Left ventricle myocardium inferior (tissue), 1 donor: ENCODE measurements around the gene POLG. TPM values are rescaled to one million over a fixed set of nuclear protein-coding genes. Genes with fewer than 3 reads are reported as not detected.
A peak's percentile ranks its signal among the peaks of the same experiment; 100 is the strongest.

Experiments used
- DNase-seq: peaks from one replicate; pipeline ENCODE4 v3.0.0-alpha.2; 2020
- H3K27ac ChIP-seq: fragments of 200-600 bp; replicated peaks from 2 replicates; pipeline ENCODE4 v1.8.0; 2021
- H3K27me3 ChIP-seq: fragments of 200-600 bp; 2 replicates; pipeline ENCODE4 v1.8.0; 2021; ENCODE audit warnings: low read depth
- H3K36me3 ChIP-seq: fragments of 200-600 bp; 2 replicates; pipeline ENCODE4 v1.8.0; 2021
- H3K4me1 ChIP-seq: fragments of 200-600 bp; 2 replicates; pipeline ENCODE4 v1.8.0; 2021
- H3K4me3 ChIP-seq: fragments of 200-600 bp; 2 replicates; pipeline ENCODE4 v1.8.0; 2021; ENCODE audit warnings: mild to moderate bottlenecking, moderate library complexity
- H3K9me3 ChIP-seq: fragments of 200-600 bp; replicated peaks from 2 replicates; pipeline ENCODE4 v1.8.0; 2021
- intact Hi-C: fragments of 100-400 bp; cut with micrococcal nuclease; formaldehyde crosslinking; loops from one replicate; pipeline ENCODE4 v1.11.0; 2022
- total RNA-seq: library from RNA; stranded (reverse); fragmentation: NEBNext Ultra II Directional; extraction: Animal tissue kit (Norgen Biotek cat#: 25700); gene quantifications from one replicate; pipeline ENCODE4 v1.2.1, GENCODE V29; 2021
- TF ChIP-seq, protein P1 (sequence below): fragments of 200-600 bp; IDR thresholded peaks from 2 replicates; pipeline ENCODE4 v1.8.0; 2021; ENCODE audit warnings: antibody characterized with exemption, mild to moderate bottlenecking, borderline replicate concordance
- donor health status: DM: no; HTN: yes; CAD: no; lungs with severe emphysema.

The POLG gene
- total RNA-seq, 1 donor from 2014 or later, result 31.1 TPM

- no peak for DNase-seq
- Histone ChIP-seq H3K27me3 (no peaks in the 10 kb centered on the region), H3K4me1 (peaks cover 78% of the 10 kb centered on the region), H3K4me3 (peak overlapping the region; percentile 93), H3K36me3 (peaks cover 54% of the 10 kb centered on the region), H3K27ac (no peak overlapping the region), H3K9me3 (no peaks in the 10 kb centered on the region)
- intact Hi-C loops, result no loop called here
- TF ChIP-seq, protein P1, sequence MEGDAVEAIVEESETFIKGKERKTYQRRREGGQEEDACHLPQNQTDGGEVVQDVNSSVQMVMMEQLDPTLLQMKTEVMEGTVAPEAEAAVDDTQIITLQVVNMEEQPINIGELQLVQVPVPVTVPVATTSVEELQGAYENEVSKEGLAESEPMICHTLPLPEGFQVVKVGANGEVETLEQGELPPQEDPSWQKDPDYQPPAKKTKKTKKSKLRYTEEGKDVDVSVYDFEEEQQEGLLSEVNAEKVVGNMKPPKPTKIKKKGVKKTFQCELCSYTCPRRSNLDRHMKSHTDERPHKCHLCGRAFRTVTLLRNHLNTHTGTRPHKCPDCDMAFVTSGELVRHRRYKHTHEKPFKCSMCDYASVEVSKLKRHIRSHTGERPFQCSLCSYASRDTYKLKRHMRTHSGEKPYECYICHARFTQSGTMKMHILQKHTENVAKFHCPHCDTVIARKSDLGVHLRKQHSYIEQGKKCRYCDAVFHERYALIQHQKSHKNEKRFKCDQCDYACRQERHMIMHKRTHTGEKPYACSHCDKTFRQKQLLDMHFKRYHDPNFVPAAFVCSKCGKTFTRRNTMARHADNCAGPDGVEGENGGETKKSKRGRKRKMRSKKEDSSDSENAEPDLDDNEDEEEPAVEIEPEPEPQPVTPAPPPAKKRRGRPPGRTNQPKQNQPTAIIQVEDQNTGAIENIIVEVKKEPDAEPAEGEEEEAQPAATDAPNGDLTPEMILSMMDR, result no peak
Observed at GRCh38 chr15:89333011-89333860, 1.4 kb downstream of the POLG start.

DNA sequence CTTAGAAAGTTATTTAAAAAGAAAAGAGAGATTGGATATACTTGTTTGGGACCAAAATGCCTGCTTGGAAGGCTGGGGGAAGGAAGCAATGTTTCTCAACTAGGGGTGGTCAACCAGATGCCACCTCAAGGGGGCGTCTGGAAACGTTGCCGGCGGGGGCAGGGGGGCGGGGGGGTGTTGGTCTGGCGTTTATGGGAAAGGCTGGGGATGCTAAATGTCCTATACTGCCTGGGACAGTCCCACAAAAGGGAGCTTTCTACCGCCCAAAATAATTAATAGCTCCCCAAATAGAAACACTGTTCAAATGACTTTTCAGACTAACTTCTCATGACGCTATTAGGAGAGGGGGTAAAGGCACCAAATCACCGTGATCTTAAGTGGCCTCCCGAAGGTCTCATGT lies 2.2 kb downstream of the POLG start:
- no peaks in the 10 kb centered on the region for H3K27me3 ChIP-seq
- no peak for DNase-seq
- H3K4me1 ChIP-seq, result peaks cover 80% of the 10 kb centered on the region
- H3K4me3 ChIP-seq, result peak overlapping the region; percentile 93
- intact Hi-C loops, result no loop called here
- H3K9me3 ChIP-seq, result no peaks in the 10 kb centered on the region
- no peak overlapping the region for H3K27ac ChIP-seq
- peaks cover 62% of the 10 kb centered on the region for H3K36me3 ChIP-seq
- TF ChIP-seq, protein P1, result peak; percentile 43

GRCh38 chr15:89330881-89331595 lies 3.6 kb downstream of the POLG start:
- intact Hi-C loops, result no loop called here
- H3K27me3 ChIP-seq, result no peaks in the 10 kb centered on the region
- H3K27ac ChIP-seq, result no peak overlapping the region
- TF ChIP-seq, protein P1, result no peak
- peaks cover 76% of the 10 kb centered on the region for H3K36me3 ChIP-seq
- H3K4me3 ChIP-seq, result peak overlapping the region; percentile 93
- H3K4me1 ChIP-seq, result peaks cover 76% of the 10 kb centered on the region
- H3K9me3 ChIP-seq, result no peaks in the 10 kb centered on the region
- no peak for DNase-seq

DNA sequence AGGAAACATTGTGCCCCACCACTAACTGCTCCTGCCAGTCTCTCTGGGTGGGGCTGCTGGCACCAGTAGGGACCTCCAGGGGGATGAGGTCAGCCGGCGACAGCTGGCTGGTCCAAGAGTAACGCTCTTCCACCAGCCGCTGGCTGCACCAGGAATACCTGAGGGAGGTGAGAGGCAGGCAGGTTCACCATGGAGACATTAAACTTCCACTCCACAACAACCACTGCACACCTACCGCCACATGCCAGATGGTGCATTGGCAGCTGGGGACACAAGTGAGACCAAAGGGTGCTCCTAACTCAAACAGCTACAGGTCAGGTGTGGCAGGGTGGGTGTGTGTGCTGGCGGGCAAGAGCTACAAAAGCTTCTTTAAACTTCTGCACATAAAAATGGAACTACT lies 4.5 kb downstream of the POLG start:
- no peak overlapping the region for H3K4me3 ChIP-seq
- intact Hi-C loops, result no loop called here

GRCh38 chr15:89329329-89330084 lies 5.1 kb downstream of the POLG start:
- TF ChIP-seq, protein P1, result no peak
- H3K27ac ChIP-seq, result peak overlapping the region; percentile 5
- intact Hi-C loops, result no loop called here

More for the DNA sequence above, 4.5 kb downstream of the POLG start:
- H3K4me1 ChIP-seq, result peaks cover 66% of the 10 kb centered on the region
- H3K27ac ChIP-seq, result no peak overlapping the region
- peaks cover 85% of the 10 kb centered on the region for H3K36me3 ChIP-seq
- DNase-seq, result no peak
- H3K9me3 ChIP-seq, result no peaks in the 10 kb centered on the region
- no peaks in the 10 kb centered on the region for H3K27me3 ChIP-seq
- TF ChIP-seq, protein P1, result no peak

More at GRCh38 chr15:89329329-89330084, 5.1 kb downstream of the POLG start:
- no peaks in the 10 kb centered on the region for H3K9me3 ChIP-seq
- peaks cover 88% of the 10 kb centered on the region for H3K36me3 ChIP-seq
- no peak for DNase-seq
- no peak overlapping the region for H3K4me3 ChIP-seq
- peaks cover 64% of the 10 kb centered on the region for H3K4me1 ChIP-seq
- no peaks in the 10 kb centered on the region for H3K27me3 ChIP-seq
